Measurements from ENCODE around the gene ST3GAL4. TPM values are rescaled to one million over a fixed set of nuclear protein-coding genes. Genes with fewer than 3 reads are reported as not detected.

The ST3GAL4 gene
- total RNA-seq, 1 experiment from 2014 or later: 13.6 TPM

DNA sequence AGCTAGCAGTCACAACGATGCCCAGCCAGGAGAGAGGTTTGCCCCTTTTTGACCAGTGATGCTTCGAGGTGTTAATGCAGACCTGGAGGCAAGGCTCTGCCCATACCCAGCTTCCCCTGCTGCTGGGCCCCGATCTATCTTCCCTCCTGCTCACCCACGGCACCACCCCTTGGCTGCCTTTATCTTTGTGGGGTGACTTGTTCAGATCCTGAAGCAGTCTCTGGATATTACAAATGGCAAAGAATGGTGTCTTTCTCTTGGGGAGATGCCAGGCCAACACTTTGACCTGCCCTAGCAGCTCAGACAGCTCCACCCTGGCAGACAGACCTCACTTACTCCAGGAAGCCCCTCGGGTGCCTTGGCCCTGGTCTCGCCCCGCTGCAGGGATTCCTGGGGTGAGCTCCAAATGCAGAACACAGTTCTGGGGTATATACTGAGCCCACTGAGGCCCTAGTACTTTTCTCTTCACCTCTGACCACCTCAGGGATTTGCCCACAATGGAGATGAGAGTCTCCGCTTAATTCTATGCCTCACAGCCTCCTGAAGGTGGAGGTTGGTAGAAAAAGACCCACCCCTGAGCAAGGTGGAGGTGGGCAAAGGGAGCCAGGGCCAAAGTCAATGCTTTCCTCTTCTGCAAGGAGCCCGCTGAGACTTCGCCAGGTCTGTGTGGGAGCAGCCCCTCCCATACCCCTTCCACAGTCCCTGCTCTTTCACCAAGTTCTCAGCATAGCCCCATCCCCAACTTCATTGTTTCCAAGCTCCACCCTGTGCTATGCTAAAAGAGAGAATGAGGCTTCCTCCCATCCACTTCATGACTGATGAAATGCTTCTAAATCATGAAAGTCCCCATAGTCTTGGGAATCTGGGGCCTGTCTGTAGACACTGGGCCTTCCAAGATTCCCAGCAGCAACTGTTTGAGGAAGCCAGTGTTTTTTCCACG is 11.1 kb upstream of the ST3GAL4 start:
- H3K27ac Mint-ChIP-seq: no peak overlapping the region; a peak in 1 of 7 replicates
- H3K4me1 Mint-ChIP-seq: peaks cover 43 to 55% of the 10 kb centered on the region in 2 experiments

More for the DNA sequence above, 11.1 kb upstream of the ST3GAL4 start:
- Histone ChIP-seq H3K14ac (ENCODE audit: insufficient read depth, low read length) (no peak overlapping the region), H4K5ac (ENCODE audit: insufficient read length, low read depth, low read length) (no peak overlapping the region), H2BK20ac (ENCODE audit: low read depth, low read length, poor library complexity, severe bottlenecking) (no peak overlapping the region), H4K8ac (replicated peaks; ENCODE audit: insufficient read length, low read depth, low read length) (no peak overlapping the region), H2AK5ac (ENCODE audit: insufficient read length, low read length) (no peak overlapping the region), H3K9ac (ENCODE audit: extremely low read depth, insufficient read length, low read length) (no peak overlapping the region), H3K56ac (ENCODE audit: insufficient read length, low read depth, low read length) (no peak overlapping the region), H3K27me3 (ENCODE audit: insufficient read depth, low read length) (no peaks in the 10 kb centered on the region), H3K23ac (ENCODE audit: insufficient read length, low read depth, low read length) (no peak overlapping the region), H2AFZ (ENCODE audit: low read length) (no peak overlapping the region), H3K23me2 (ENCODE audit: insufficient read length, low read depth, low read length, poor library complexity, severe bottlenecking) (no peaks in the 10 kb centered on the region), H3K9me3 (ENCODE audit: control insufficient read depth, low read depth, low read length) (no peaks in the 10 kb centered on the region), H3K27ac (ENCODE audit: insufficient read length, low read depth, low read length) (no peak overlapping the region), H3K18ac (ENCODE audit: insufficient read length, low read depth, low read length) (no peak overlapping the region), H3K79me1 (ENCODE audit: insufficient read depth, low read depth, low read length, poor library complexity, severe bottlenecking) (no peaks in the 10 kb centered on the region), H2BK15ac (ENCODE audit: low read depth, low read length) (no peak overlapping the region), H3K4me1 (ENCODE audit: insufficient read depth, low read length) (peaks cover 14% of the 10 kb centered on the region; the same call in 1 of the 2 replicates), H3K4me2 (ENCODE audit: insufficient read depth, insufficient read length, low read length) (no peak overlapping the region), H2BK120ac (ENCODE audit: low read depth, low read length, poor library complexity, severe bottlenecking) (no peak overlapping the region), H3K4ac (ENCODE audit: low read depth, low read length) (no peak overlapping the region), H4K91ac (ENCODE audit: insufficient read length, low read depth, low read length) (no peak overlapping the region), H2BK12ac (ENCODE audit: insufficient read length, low read depth, low read length) (no peak overlapping the region), H3T11ph (ENCODE audit: low read length) (no peak overlapping the region), H3K79me2 (ENCODE audit: insufficient read depth, low read length) (no peaks in the 10 kb centered on the region), H4K20me1 (ENCODE audit: control insufficient read depth, insufficient read depth, insufficient read length) (no peaks in the 10 kb centered on the region), H2BK5ac (ENCODE audit: insufficient read length, low read length) (no peak overlapping the region)
- Mint-ChIP-seq H3K36me3 (ENCODE audit: insufficient read depth in 1 of 3, low read depth in 3 of 3) (peaks cover 18 to 53% (median 52%) of the 10 kb centered on the region in 3 experiments), H3K9me3 (no peaks in the 10 kb centered on the region), H3K27me3 (ENCODE audit: low read depth) (no peaks in the 10 kb centered on the region), H3K4me3 (no peak overlapping the region; a peak in 1 of 5 replicates)
- TF ChIP-seq, protein P1, sequence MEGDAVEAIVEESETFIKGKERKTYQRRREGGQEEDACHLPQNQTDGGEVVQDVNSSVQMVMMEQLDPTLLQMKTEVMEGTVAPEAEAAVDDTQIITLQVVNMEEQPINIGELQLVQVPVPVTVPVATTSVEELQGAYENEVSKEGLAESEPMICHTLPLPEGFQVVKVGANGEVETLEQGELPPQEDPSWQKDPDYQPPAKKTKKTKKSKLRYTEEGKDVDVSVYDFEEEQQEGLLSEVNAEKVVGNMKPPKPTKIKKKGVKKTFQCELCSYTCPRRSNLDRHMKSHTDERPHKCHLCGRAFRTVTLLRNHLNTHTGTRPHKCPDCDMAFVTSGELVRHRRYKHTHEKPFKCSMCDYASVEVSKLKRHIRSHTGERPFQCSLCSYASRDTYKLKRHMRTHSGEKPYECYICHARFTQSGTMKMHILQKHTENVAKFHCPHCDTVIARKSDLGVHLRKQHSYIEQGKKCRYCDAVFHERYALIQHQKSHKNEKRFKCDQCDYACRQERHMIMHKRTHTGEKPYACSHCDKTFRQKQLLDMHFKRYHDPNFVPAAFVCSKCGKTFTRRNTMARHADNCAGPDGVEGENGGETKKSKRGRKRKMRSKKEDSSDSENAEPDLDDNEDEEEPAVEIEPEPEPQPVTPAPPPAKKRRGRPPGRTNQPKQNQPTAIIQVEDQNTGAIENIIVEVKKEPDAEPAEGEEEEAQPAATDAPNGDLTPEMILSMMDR (conservative IDR thresholded peaks at IDR 0.05): no peak
- DNase-seq: no peak
- no CpG with 5 or more reads among the region's 11 CpGs for WGBS (ENCODE audit: extremely low coverage, insufficient read length, low lambda C conversion rate)

Measured in H9 (cell line).